Nucleus accumbens (tissue), 56 donors: ENCODE measurements around the gene POU2AF3.

ENCODE experiments used
- DNase-seq, 56 donors: peaks; one replicate each; lab custom pipeline; 2025; lab: John Stamatoyannopoulos, UW

POU2AF3 gene

GRCh38 chr11:111324277-111324720 lies 26.0 kb downstream of the POU2AF3 start:
- peak in 1 of 56 donors; percentile 12 for DNase-seq

GRCh38 chr11:111325259-111325658 lies 26.9 kb downstream of the POU2AF3 start:
- DNase-seq = no peak

- DNase-seq = no peak
Measured at GRCh38 chr11:111326824-111327223, 28.5 kb downstream of the POU2AF3 start.

- peak in 5 of 56 donors; percentile 11 to 25 (median 14) for DNase-seq
Measured at GRCh38 chr11:111327908-111328624, 29.7 kb downstream of the POU2AF3 start.

GRCh38 chr11:111329306-111330204 lies 31.2 kb downstream of the POU2AF3 start:
- peak in 29 of 56 donors; percentile 8 to 82 (median 42) for DNase-seq

- DNase-seq = no peak
Measured at GRCh38 chr11:111330234-111330893, 32.0 kb downstream of the POU2AF3 start.

- no peak for DNase-seq
Measured at GRCh38 chr11:111331711-111332479, 33.5 kb downstream of the POU2AF3 start.

- DNase-seq = no peak
Measured at GRCh38 chr11:111334532-111335502, 36.5 kb downstream of the POU2AF3 start.

GRCh38 chr11:111335549-111335948 lies 37.2 kb downstream of the POU2AF3 start:
- DNase-seq = no peak

GRCh38 chr11:111336062-111336461 lies 37.7 kb downstream of the POU2AF3 start:
- no peak for DNase-seq

GRCh38 chr11:111336582-111337256 lies 38.4 kb downstream of the POU2AF3 start:
- no peak for DNase-seq

- no peak for DNase-seq
Measured at GRCh38 chr11:111339758-111340388, 41.5 kb downstream of the POU2AF3 start.

GRCh38 chr11:111342329-111342728 lies 44.0 kb downstream of the POU2AF3 start:
- no peak for DNase-seq

- no peak for DNase-seq
Measured at GRCh38 chr11:111344032-111344431, 45.7 kb downstream of the POU2AF3 start.

- DNase-seq = no peak
Measured at GRCh38 chr11:111347002-111347722, 48.8 kb downstream of the POU2AF3 start.

- no peak for DNase-seq
Measured at GRCh38 chr11:111347723-111348115, 49.4 kb downstream of the POU2AF3 start.

- DNase-seq = no peak
Measured at GRCh38 chr11:111348147-111348546, 49.8 kb downstream of the POU2AF3 start.
